Stimulated activated effector memory CD8-positive, alpha-beta T cell treated with anti-CD3 and anti-CD28 coated beads, Interleukin-12 subunit alpha, Interleukin-12 subunit beta, amount 100 ng/mL, for 72 hours (primary cell): Measurements from ENCODE around the gene PKIG.

ENCODE experiments used
- ATAC-seq: fragments of 150-1000 bp; cut with Tn5 transposase; 2 replicates; pipeline ENCODE4 v1.10.0; 2021
- DNase-seq, 2 donors: peaks; one replicate each; pipeline ENCODE4 v3.0.0; 2021 to 2022; ENCODE audit warnings: low spot score in 2 of 2
- H3K27ac Mint-ChIP-seq: one replicate; pipeline ENCODE4 v1.8.0; 2022; ENCODE audit warnings: mild to moderate bottlenecking, mixed read lengths
- H3K36me3 Mint-ChIP-seq: one replicate; pipeline ENCODE4 v1.8.0; 2022; ENCODE audit warnings: mild to moderate bottlenecking, mixed read lengths
- H3K4me1 Mint-ChIP-seq: one replicate; pipeline ENCODE4 v1.8.0; 2022; ENCODE audit warnings: mixed read lengths
- H3K4me3 Mint-ChIP-seq: one replicate; pipeline ENCODE4 v1.8.0; 2022; ENCODE audit warnings: mild to moderate bottlenecking, mixed read lengths
- H3K9me3 Mint-ChIP-seq: one replicate; pipeline ENCODE4 v1.8.0; 2022; ENCODE audit warnings: mixed read lengths

Gene PKIG

DNA sequence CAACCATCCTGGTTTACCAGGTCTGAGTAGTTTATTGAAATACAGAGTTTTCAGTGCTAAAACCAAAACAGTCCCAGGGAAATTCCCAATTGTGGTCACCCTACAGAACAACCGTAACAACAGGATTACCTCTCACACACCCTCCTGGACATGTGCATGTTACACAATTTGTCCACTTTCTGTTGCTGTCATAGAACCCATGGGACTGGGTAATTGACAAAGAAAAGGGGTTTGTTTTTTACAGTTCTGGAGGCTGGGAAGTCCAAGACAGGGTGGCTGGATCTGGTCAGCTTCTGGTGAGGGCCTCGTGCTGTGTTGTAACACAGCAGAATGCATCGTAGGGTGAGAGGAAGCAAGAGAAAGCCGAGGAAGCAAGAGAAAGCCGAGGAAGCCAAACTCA, 78.2 kb downstream of the PKIG start:
- Mint-ChIP-seq H3K4me1 (peaks cover 11% of the 10 kb centered on the region), H3K4me3 (no peak overlapping the region), H3K36me3 (no peaks in the 10 kb centered on the region), H3K9me3 (no peaks in the 10 kb centered on the region), H3K27ac (peak overlapping the region; percentile 54)
- ATAC-seq: no peak
- DNase-seq: no peak

DNA sequence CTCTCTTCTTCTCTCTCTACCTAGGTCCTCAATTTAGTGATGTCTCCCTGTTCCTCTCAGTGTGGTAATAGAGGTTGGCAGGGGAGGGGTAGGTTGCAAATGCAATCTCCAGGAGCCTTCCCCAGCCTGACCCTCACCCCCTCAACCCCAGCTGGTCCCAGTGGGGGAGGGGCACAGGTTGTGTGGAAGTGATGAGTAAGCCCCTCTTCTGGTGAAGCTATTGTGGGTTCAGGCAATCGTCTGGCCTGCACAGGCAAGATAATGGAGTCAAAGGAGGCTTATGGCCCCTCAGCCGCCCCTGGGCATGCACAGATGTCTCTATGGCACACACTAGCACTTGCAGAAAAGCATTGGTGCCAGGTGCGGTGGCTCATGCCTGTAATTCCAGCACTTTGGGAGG, 79.9 kb downstream of the PKIG start:
- Mint-ChIP-seq H3K36me3 (no peaks in the 10 kb centered on the region), H3K4me1 (peaks cover 11% of the 10 kb centered on the region), H3K9me3 (no peaks in the 10 kb centered on the region), H3K27ac (no peak overlapping the region), H3K4me3 (no peak overlapping the region)
- DNase-seq: no peak
- ATAC-seq: no peak

DNA sequence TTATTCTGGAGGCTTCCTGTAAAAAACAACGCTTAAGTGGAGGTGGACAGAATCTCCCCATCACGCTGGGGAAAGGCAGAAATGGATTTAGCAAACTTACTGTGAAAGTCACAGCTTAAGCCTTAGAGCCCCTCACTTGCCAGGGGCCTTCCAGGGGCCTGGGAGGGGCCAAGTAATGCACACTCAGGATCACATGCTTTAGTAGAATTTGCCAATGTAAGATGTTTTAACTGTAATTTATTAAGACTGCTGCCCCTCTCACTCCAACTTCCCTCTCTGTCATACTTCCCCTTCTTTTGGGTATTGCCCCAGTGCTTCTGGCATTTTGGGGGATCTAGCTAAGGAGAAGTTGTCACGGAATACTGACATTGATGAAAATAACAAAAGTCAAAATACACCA, 81.8 kb downstream of the PKIG start:
- Mint-ChIP-seq H3K36me3 (no peaks in the 10 kb centered on the region), H3K27ac (no peak overlapping the region), H3K4me3 (no peak overlapping the region), H3K9me3 (no peaks in the 10 kb centered on the region), H3K4me1 (peaks cover 13% of the 10 kb centered on the region)
- ATAC-seq: no peak
- no peak for DNase-seq

DNA sequence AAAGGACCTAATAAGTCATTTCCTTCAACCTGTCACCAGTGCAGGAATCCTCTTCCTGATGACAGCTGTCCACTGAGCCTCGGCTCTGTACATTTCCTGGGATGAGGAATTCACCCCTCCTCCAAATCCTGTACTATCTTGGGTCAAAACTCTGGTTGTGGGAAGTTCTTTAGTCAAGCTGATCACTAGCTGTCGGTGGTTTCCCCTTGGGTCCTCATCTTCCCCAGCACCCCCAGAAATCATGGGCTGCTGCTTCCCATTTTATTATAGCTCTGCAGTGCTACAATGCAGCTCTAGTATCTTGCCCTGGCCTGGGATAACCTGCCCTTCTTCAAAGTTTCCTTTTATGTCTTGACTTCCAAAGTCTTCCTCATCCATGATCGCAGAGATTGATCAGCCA, 83.7 kb downstream of the PKIG start:
- ATAC-seq (no peak), DNase-seq (no peak)
- Mint-ChIP-seq H3K36me3 (no peaks in the 10 kb centered on the region), H3K4me1 (peaks cover 11% of the 10 kb centered on the region), H3K27ac (no peak overlapping the region), H3K4me3 (no peak overlapping the region), H3K9me3 (no peaks in the 10 kb centered on the region)
